B cell (primary cell): ENCODE results near the gene PFN3. TPM values are rescaled to one million over a fixed set of nuclear protein-coding genes. Genes with fewer than 3 reads are reported as not detected.

Experiments
- ATAC-seq: fragments of 200-7000 bp; cut with Tn5 transposase; one replicate; pipeline ENCODE4 v1.10.0; 2021; ENCODE audit warnings: low read depth, mild to moderate bottlenecking, moderate number of reproducible peaks, moderate library complexity
- CTCF ChIA-PET: fragments of 350-600 bp; sonication (Branson Sonifier 250); formaldehyde crosslinking; loops from one replicate; lab custom pipeline; 2021; ENCODE audit warnings: antibody characterized with exemption, inconsistent platforms; lab: Charles Lee
- POLR2A ChIA-PET: fragments of 350-600 bp; sonication (Branson Sonifier 250); formaldehyde crosslinking; loops from one replicate; lab custom pipeline; 2021; ENCODE audit warnings: antibody characterized with exemption; lab: Charles Lee
- DNase-seq: peaks from one replicate; pipeline ENCODE4 v3.0.0; 2013
- H2AFZ ChIP-seq: 2 replicates; pipeline ENCODE4 v1.6.1; 2012; ENCODE audit warnings: mild to moderate bottlenecking, low read depth, low read length; ENCODE audit not compliant: insufficient read depth, poor library complexity, severe bottlenecking
- H3K27ac ChIP-seq, 2 donors: 1 replicate in 1 of 2; 2 replicates in 1 of 2; pipeline ENCODE4 v1.5.1; 2012 to 2013; ENCODE audit warnings: low read length in 2 of 2, mild to moderate bottlenecking in 2 of 2, moderate library complexity in 1 of 2
- H3K27me3 ChIP-seq, 4 experiments: fragments of 200-600 bp in 1 of 4; sonication (generic) in 1 of 4; replicated peaks in 1 of 4; 1 replicate in 2 of 4; 2 replicates in 2 of 4; pipeline versions ENCODE4 v1.6.1 to v1.7.0; 2013 to 2016; ENCODE audit warnings: low read length in 3 of 4, mild to moderate bottlenecking in 2 of 4, mixed read lengths in 1 of 4, moderate library complexity in 1 of 4; ENCODE audit not compliant: insufficient read depth in 4 of 4, control insufficient read depth in 3 of 4; ENCODE audit errors: control extremely low read depth in 1 of 4
- H3K36me3 ChIP-seq, 2 experiments: replicated peaks in 1 of 2; 1 replicate in 1 of 2; 2 replicates in 1 of 2; pipeline versions ENCODE4 v1.6.1 to v1.7.1; 2013; ENCODE audit warnings: low read length in 1 of 2; ENCODE audit not compliant: insufficient read depth in 2 of 2, control insufficient read depth in 1 of 2; ENCODE audit errors: control extremely low read depth in 1 of 2, extremely low read depth in 1 of 2
- H3K4me1 ChIP-seq, 2 donors: fragments of 200-600 bp in 1 of 2; sonication (generic) in 1 of 2; 1 replicate in 1 of 2; 2 replicates in 1 of 2; pipeline versions ENCODE4 v1.5.1 to v1.6.1; 2013 to 2017; ENCODE audit warnings: low read length in 2 of 2; ENCODE audit not compliant: control insufficient read depth in 2 of 2, insufficient read depth in 2 of 2
- H3K4me2 ChIP-seq: replicated peaks from 2 replicates; pipeline ENCODE3; 2012; ENCODE audit warnings: mild to moderate bottlenecking, low read depth, low read length; ENCODE audit not compliant: poor library complexity, severe bottlenecking
- H3K4me3 ChIP-seq, 5 experiments: fragments of 200-600 bp in 1 of 5; sonication (generic) in 1 of 5; 1 replicate in 3 of 5; 2 replicates in 2 of 5; pipeline versions ENCODE4 v1.5.1 to v1.7.0; 2011 to 2016; ENCODE audit warnings: low read length in 4 of 5, mild to moderate bottlenecking in 4 of 5, low read depth in 2 of 5, control low read depth in 1 of 5, moderate library complexity in 1 of 5; ENCODE audit not compliant: insufficient read depth in 1 of 5; ENCODE audit errors: control extremely low read depth in 1 of 5, extremely low read depth in 1 of 5
- H3K79me2 ChIP-seq: fragments of 200-600 bp; sonication (generic); one replicate; pipeline ENCODE4 v1.6.0; 2016; ENCODE audit warnings: low read length; ENCODE audit not compliant: control insufficient read depth, insufficient read depth
- H3K9ac ChIP-seq: fragments of 200-600 bp; sonication (generic); 2 replicates; pipeline ENCODE4 v1.6.1; 2017; ENCODE audit warnings: mild to moderate bottlenecking, low read length, moderate library complexity
- H3K9me3 ChIP-seq, 3 donors: one replicate each; pipeline versions ENCODE4 v1.6.1 to v1.7.1; 2013; ENCODE audit warnings: low read length in 2 of 3; ENCODE audit not compliant: control insufficient read depth in 2 of 3, insufficient read depth in 1 of 3; ENCODE audit errors: control extremely low read depth in 1 of 3
- H4K20me1 ChIP-seq: 2 replicates; pipeline ENCODE4 v1.6.0; 2012; ENCODE audit warnings: mild to moderate bottlenecking, low read length; ENCODE audit not compliant: insufficient read depth, control insufficient read depth, poor library complexity, severe bottlenecking
- H3K27ac Mint-ChIP-seq: one replicate; pipeline ENCODE4 v1.8.0; 2021; ENCODE audit warnings: mixed read lengths
- H3K27me3 Mint-ChIP-seq: one replicate; pipeline ENCODE4 v1.8.0; 2021; ENCODE audit warnings: mixed read lengths
- H3K4me1 Mint-ChIP-seq: one replicate; pipeline ENCODE4 v1.8.0; 2021; ENCODE audit warnings: mixed read lengths
- H3K4me3 Mint-ChIP-seq: one replicate; pipeline ENCODE4 v1.8.0; 2021; ENCODE audit warnings: mixed read lengths
- H3K9me3 Mint-ChIP-seq: one replicate; pipeline ENCODE4 v1.8.0; 2022; ENCODE audit warnings: mixed read lengths; ENCODE audit not compliant: insufficient read depth
- EZH2 ChIP-seq: IDR thresholded peaks from 2 replicates; pipeline ENCODE4 v1.6.1; 2012; ENCODE audit warnings: borderline replicate concordance, low read depth, mild to moderate bottlenecking, moderate library complexity, low read length; ENCODE audit not compliant: insufficient read depth, poor library complexity, severe bottlenecking
- WGBS: methylation state at CpG from one replicate; pipeline ENCODE4 v1.1.5; 2013; ENCODE audit warnings: missing lambda C conversion rate; ENCODE audit not compliant: insufficient coverage; 5-methylcytosine and 5-hydroxymethylcytosine counted together
- intact Hi-C: fragments of 100-400 bp; cut with micrococcal nuclease; formaldehyde crosslinking; loops from one replicate; pipeline ENCODE4 v1.10.0; 2022
- polyA plus RNA-seq: library from polyadenylated mRNA; depleted of rRNA; stranded (reverse); fragments of >200 nt; gene quantifications from 2 replicates; pipeline ENCODE4 v1.2.3, GENCODE V29; 2012
- total RNA-seq, 2 donors: library from RNA; stranded (reverse); fragments of 120-200 nt in 1 of 2; gene quantifications; 1 replicate in 1 of 2; 2 replicates in 1 of 2; pipeline versions ENCODE4 v1.2.3 to v1.2.4, GENCODE V29; 2013 to 2022
- TF ChIP-seq, protein P1 (sequence below): fragments of 200-600 bp; IDR thresholded peaks from one replicate; pipeline ENCODE4 v1.8.0; 2022; ENCODE audit warnings: antibody characterized with exemption, mild to moderate bottlenecking

PFN3 gene
- total and polyA plus RNA-seq, 2 donors (not counting 1 experiment from before 2014, with no cell fraction given) = not detected

DNA sequence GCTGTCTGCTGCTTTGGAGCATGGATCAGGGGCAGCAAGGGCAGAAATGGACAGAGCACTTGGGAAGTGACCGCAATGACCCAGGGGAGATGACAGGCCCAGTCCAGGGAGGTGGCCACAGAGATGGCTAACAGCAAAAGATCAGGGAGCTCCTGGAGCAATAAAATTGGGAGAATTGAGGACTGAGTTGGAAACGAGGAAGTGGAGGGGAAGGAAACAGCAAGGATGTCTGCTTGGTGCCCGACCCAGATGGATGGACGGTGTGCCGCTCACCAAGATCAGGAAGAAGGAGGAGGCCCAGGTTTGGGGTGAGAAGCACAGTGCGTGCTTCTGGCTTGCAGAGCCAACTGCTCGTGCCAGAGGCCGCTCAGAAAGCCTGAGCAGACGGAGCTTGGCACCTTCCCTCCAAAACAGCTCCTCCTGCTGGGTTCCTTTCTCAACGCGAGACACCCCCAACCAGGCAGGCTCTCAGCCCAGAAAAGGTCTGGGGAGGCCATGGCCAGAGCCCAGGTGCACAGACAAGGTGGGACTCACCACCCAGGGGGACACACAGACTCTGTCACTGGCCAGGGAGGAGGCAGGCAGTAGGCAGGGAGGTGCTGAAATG lies 17.9 kb downstream of the PFN3 start:
- H3K36me3 ChIP-seq = no peaks in the 10 kb centered on the region
- H3K4me1 Mint-ChIP-seq = peaks cover 2% of the 10 kb centered on the region
- H4K20me1 ChIP-seq = no peaks in the 10 kb centered on the region
- no peaks in the 10 kb centered on the region for H3K79me2 ChIP-seq
- H3K4me3 Mint-ChIP-seq = no peak overlapping the region
- WGBS = 42% methylated on average over 10 of the region's 11 CpGs
- no peaks in the 10 kb centered on the region for H3K9me3 ChIP-seq
- H3K9ac ChIP-seq = no peak overlapping the region
- no peak overlapping the region for H2AFZ ChIP-seq
- intact Hi-C loops = no loop called here
- peaks cover 21% of the 10 kb centered on the region for H3K27me3 Mint-ChIP-seq
- H3K4me1 ChIP-seq = no peaks in the 10 kb centered on the region
- H3K27ac Mint-ChIP-seq = no peak overlapping the region
- no peak overlapping the region for H3K27ac ChIP-seq
- DNase-seq (no peak), ATAC-seq (no peak)
- no peak overlapping the region for H3K4me2 ChIP-seq
- no peak overlapping the region for H3K4me3 ChIP-seq
- peaks cover 0 to 16% (median 0%) of the 10 kb centered on the region in 4 experiments for H3K27me3 ChIP-seq
- ChIA-PET CTCF (interaction anchor here (0.9 to 1.4 kb wide), 6 partner anchors 18 to 268 kb away, joined by 3 to 5 read pairs (median 3); no protein-coding TSS in a partner anchor), POLR2A (no interaction called here)
- H3K9me3 Mint-ChIP-seq = no peaks in the 10 kb centered on the region
- TF ChIP-seq, protein P1, sequence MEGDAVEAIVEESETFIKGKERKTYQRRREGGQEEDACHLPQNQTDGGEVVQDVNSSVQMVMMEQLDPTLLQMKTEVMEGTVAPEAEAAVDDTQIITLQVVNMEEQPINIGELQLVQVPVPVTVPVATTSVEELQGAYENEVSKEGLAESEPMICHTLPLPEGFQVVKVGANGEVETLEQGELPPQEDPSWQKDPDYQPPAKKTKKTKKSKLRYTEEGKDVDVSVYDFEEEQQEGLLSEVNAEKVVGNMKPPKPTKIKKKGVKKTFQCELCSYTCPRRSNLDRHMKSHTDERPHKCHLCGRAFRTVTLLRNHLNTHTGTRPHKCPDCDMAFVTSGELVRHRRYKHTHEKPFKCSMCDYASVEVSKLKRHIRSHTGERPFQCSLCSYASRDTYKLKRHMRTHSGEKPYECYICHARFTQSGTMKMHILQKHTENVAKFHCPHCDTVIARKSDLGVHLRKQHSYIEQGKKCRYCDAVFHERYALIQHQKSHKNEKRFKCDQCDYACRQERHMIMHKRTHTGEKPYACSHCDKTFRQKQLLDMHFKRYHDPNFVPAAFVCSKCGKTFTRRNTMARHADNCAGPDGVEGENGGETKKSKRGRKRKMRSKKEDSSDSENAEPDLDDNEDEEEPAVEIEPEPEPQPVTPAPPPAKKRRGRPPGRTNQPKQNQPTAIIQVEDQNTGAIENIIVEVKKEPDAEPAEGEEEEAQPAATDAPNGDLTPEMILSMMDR = no peak
- no peak for TF ChIP-seq EZH2

DNA sequence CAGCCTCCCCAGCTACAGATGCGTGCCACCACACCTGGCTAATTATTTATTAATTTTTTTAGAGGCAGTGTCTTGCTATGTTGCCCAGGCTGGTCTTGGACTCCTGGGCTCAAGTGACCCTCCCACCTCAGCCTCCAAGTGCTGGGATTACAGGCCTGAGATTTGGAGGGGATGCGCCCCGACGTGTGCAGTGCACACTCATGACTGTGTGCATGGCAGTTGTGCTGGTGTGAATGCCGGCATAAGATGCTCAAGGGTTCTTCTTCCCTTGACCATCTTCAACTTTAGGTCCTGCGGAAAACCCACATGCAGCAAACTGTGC lies 19.7 kb downstream of the PFN3 start:
- Histone ChIP-seq H3K9me3 (no peaks in the 10 kb centered on the region), H3K79me2 (no peaks in the 10 kb centered on the region), H3K36me3 (no peaks in the 10 kb centered on the region), H3K4me2 (no peak overlapping the region), H3K4me1 (no peaks in the 10 kb centered on the region), H3K27ac (no peak overlapping the region), H3K4me3 (no peak overlapping the region), H3K27me3 (peaks cover 0 to 11% (median 0%) of the 10 kb centered on the region in 4 experiments), H2AFZ (no peak overlapping the region), H3K9ac (no peak overlapping the region), H4K20me1 (no peaks in the 10 kb centered on the region)
- H3K27me3 Mint-ChIP-seq = peaks cover 21% of the 10 kb centered on the region
- no peak overlapping the region for H3K27ac Mint-ChIP-seq
- ChIA-PET POLR2A (no interaction called here), CTCF (interaction anchor here (1.2 kb wide), 1 partner anchor 10 kb away, joined by 3 read pairs; no protein-coding TSS in a partner anchor)
- intact Hi-C loops = no loop called here
- ATAC-seq = no peak
- no peaks in the 10 kb centered on the region for H3K9me3 Mint-ChIP-seq
- H3K4me1 Mint-ChIP-seq = no peaks in the 10 kb centered on the region
- 100% methylated on average over 2 of the region's 6 CpGs for whole genome bisulfite sequencing
- TF ChIP-seq, protein P1 = no peak
- no peak for TF ChIP-seq EZH2
- DNase-seq = no peak
- H3K4me3 Mint-ChIP-seq = no peak overlapping the region
